OCI-LY7 (cell line): ENCODE results near the gene MBD1.

Experiments used
- EZH2phosphoT487 ChIP-seq: fragments of 200-600 bp; sonication (generic); IDR thresholded peaks from 2 replicates; pipeline ENCODE4 v1.6.1; 2018; ENCODE audit warnings: low read depth, borderline replicate concordance, mild to moderate bottlenecking, mixed run types, antibody characterized with exemption, low read length, moderate library complexity, mixed read lengths
- TF ChIP-seq, protein P1 (sequence below): fragments of 200-600 bp; sonication (generic); conservative IDR thresholded peaks from 2 replicates; pipeline ENCODE4 v1.5.1; 2014; ENCODE audit warnings: mild to moderate bottlenecking, antibody characterized with exemption, low read length, moderate library complexity, mixed read lengths

DNA sequence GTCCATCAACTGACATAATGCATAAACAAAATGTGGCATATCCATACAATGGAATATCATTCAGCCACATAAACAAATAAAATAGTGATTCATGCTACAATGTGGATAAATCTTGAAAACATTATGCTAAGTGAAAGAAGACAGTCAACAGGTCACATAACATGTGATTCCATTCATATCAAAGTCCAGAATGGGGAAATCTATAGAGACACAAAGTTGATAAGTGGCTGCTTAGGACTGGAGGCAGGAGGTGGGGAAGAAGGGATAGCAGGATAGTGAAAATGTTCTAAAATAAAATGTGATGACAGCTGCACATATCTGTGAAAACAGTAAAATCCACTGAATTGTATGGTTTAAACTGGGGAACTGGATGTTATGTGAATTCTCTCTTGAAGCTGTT, 33.8 kb downstream of the MBD1 start:
- TF ChIP-seq, protein P1, sequence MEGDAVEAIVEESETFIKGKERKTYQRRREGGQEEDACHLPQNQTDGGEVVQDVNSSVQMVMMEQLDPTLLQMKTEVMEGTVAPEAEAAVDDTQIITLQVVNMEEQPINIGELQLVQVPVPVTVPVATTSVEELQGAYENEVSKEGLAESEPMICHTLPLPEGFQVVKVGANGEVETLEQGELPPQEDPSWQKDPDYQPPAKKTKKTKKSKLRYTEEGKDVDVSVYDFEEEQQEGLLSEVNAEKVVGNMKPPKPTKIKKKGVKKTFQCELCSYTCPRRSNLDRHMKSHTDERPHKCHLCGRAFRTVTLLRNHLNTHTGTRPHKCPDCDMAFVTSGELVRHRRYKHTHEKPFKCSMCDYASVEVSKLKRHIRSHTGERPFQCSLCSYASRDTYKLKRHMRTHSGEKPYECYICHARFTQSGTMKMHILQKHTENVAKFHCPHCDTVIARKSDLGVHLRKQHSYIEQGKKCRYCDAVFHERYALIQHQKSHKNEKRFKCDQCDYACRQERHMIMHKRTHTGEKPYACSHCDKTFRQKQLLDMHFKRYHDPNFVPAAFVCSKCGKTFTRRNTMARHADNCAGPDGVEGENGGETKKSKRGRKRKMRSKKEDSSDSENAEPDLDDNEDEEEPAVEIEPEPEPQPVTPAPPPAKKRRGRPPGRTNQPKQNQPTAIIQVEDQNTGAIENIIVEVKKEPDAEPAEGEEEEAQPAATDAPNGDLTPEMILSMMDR, result no peak
- no peak for TF ChIP-seq EZH2phosphoT487
